K562 (cell line): ENCODE results near the gene ECSCR.

Source experiments
- ASH1L ChIP-seq: fragments of 450-650 bp; IDR thresholded peaks from 2 replicates; pipeline ENCODE4 v1.6.1; 2018; ENCODE audit warnings: borderline replicate concordance, mild to moderate bottlenecking, low read depth; ENCODE audit not compliant: partially characterized antibody
- CHD1 ChIP-seq: fragments of 200-600 bp; sonication (generic); IDR thresholded peaks from one replicate; pipeline ENCODE4 v1.6.1; 2012; ENCODE audit warnings: mild to moderate bottlenecking, moderate library complexity, low read length, inconsistent platforms
- CTCF ChIP-seq, 3 experiments: IDR thresholded peaks in 2 of 3; conservative IDR thresholded peaks in 1 of 3; 2 replicates each; pipeline ENCODE4 v1.5.1; 2011 to 2012; ENCODE audit warnings: low read length in 3 of 3, mild to moderate bottlenecking in 3 of 3, control low read depth in 2 of 3, improper control_type of control experiment in 1 of 3, inconsistent platforms in 1 of 3, low read depth in 1 of 3, mixed read lengths in 1 of 3, moderate library complexity in 1 of 3; ENCODE audit not compliant: insufficient read depth in 2 of 3
- HMGXB4 ChIP-seq: sonication (generic); formaldehyde crosslinking; IDR thresholded peaks from 2 replicates; pipeline ENCODE4 v1.8.1; 2023; ENCODE audit warnings: mild to moderate bottlenecking, missing genetic modification reagents
- IRF9 ChIP-seq: fragments of 450-650 bp; IDR thresholded peaks from 2 replicates; pipeline ENCODE4 v1.6.1; 2016; ENCODE audit warnings: missing biosample characterization, missing genetic modification characterization
- JUN ChIP-seq, 2 experiments: sonication (generic) in 1 of 2; formaldehyde crosslinking in 1 of 2; IDR thresholded peaks; 2 replicates each; pipeline versions ENCODE4 v1.6.1 to v1.8.0; 2012 to 2022; ENCODE audit warnings: borderline replicate concordance in 2 of 2, mild to moderate bottlenecking in 2 of 2, improper control_type of control experiment in 1 of 2, low read depth in 1 of 2, low read length in 1 of 2, missing genetic modification reagents in 1 of 2
- RCOR1 ChIP-seq, 2 experiments: IDR thresholded peaks; 2 replicates each; pipeline ENCODE4 v1.6.1; 2012; ENCODE audit warnings: low read depth in 2 of 2, low read length in 2 of 2, borderline replicate concordance in 1 of 2, improper control_type of control experiment in 1 of 2
- SPI1 ChIP-seq: IDR thresholded peaks from 2 replicates; pipeline ENCODE4 v1.6.1; 2011; ENCODE audit warnings: low read depth, low read length, control low read depth, borderline replicate concordance
- ZNF146 ChIP-seq: IDR thresholded peaks from one replicate; pipeline ENCODE4 v1.6.1; 2018; ENCODE audit warnings: missing compliant biosample characterization; ENCODE audit not compliant: unreplicated experiment
- TF ChIP-seq, protein P1 (sequence below): fragments of 250-450 bp; sonication (Bioruptor Pico); IDR thresholded peaks from 2 replicates; pipeline ENCODE4 v1.8.0; 2021; ENCODE audit warnings: borderline replicate concordance, mild to moderate bottlenecking, moderate library complexity; ENCODE audit not compliant: poor library complexity, severe bottlenecking
- TF ChIP-seq, protein P2 (sequence below): sonication (generic); formaldehyde crosslinking; IDR thresholded peaks from 2 replicates; pipeline ENCODE4 v1.8.1; 2023; ENCODE audit warnings: mild to moderate bottlenecking, missing genetic modification reagents
- TF ChIP-seq, protein P3 (sequence below): fragments of 450-650 bp; formaldehyde crosslinking; IDR thresholded peaks from 2 replicates; pipeline ENCODE4 v1.4.0; 2020; ENCODE audit warnings: mild to moderate bottlenecking, mixed read lengths
- TF ChIP-seq, protein P4 (sequence below): sonication (generic); formaldehyde crosslinking; IDR thresholded peaks from 2 replicates; pipeline ENCODE4 v1.8.1; 2023; ENCODE audit warnings: mild to moderate bottlenecking, missing genetic modification reagents

- TF ChIP-seq, protein P1, sequence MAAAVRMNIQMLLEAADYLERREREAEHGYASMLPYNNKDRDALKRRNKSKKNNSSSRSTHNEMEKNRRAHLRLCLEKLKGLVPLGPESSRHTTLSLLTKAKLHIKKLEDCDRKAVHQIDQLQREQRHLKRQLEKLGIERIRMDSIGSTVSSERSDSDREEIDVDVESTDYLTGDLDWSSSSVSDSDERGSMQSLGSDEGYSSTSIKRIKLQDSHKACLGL (CRISPR knock-in tag) = no peak
- TF ChIP-seq, protein P2, sequence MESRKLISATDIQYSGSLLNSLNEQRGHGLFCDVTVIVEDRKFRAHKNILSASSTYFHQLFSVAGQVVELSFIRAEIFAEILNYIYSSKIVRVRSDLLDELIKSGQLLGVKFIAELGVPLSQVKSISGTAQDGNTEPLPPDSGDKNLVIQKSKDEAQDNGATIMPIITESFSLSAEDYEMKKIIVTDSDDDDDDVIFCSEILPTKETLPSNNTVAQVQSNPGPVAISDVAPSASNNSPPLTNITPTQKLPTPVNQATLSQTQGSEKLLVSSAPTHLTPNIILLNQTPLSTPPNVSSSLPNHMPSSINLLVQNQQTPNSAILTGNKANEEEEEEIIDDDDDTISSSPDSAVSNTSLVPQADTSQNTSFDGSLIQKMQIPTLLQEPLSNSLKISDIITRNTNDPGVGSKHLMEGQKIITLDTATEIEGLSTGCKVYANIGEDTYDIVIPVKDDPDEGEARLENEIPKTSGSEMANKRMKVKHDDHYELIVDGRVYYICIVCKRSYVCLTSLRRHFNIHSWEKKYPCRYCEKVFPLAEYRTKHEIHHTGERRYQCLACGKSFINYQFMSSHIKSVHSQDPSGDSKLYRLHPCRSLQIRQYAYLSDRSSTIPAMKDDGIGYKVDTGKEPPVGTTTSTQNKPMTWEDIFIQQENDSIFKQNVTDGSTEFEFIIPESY = no peak
- TF ChIP-seq, protein P3, sequence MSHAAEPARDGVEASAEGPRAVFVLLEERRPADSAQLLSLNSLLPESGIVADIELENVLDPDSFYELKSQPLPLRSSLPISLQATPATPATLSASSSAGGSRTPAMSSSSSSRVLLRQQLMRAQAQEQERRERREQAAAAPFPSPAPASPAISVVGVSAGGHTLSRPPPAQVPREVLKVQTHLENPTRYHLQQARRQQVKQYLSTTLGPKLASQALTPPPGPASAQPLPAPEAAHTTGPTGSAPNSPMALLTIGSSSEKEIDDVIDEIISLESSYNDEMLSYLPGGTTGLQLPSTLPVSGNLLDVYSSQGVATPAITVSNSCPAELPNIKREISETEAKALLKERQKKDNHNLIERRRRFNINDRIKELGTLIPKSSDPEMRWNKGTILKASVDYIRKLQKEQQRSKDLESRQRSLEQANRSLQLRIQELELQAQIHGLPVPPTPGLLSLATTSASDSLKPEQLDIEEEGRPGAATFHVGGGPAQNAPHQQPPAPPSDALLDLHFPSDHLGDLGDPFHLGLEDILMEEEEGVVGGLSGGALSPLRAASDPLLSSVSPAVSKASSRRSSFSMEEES = no peak
- TF ChIP-seq ZNF146 (CRISPR knock-in tag) = no peak
- TF ChIP-seq CTCF (IDR thresholded peaks at IDR 0.05 in 2 of 3, conservative IDR thresholded peaks at IDR 0.05 in 1 of 3; ENCODE audit: insufficient read depth in 2 of 3, low read depth in 1 of 3, low read length in 3 of 3) = no peak
- no peak for TF ChIP-seq SPI1
- TF ChIP-seq, protein P4, sequence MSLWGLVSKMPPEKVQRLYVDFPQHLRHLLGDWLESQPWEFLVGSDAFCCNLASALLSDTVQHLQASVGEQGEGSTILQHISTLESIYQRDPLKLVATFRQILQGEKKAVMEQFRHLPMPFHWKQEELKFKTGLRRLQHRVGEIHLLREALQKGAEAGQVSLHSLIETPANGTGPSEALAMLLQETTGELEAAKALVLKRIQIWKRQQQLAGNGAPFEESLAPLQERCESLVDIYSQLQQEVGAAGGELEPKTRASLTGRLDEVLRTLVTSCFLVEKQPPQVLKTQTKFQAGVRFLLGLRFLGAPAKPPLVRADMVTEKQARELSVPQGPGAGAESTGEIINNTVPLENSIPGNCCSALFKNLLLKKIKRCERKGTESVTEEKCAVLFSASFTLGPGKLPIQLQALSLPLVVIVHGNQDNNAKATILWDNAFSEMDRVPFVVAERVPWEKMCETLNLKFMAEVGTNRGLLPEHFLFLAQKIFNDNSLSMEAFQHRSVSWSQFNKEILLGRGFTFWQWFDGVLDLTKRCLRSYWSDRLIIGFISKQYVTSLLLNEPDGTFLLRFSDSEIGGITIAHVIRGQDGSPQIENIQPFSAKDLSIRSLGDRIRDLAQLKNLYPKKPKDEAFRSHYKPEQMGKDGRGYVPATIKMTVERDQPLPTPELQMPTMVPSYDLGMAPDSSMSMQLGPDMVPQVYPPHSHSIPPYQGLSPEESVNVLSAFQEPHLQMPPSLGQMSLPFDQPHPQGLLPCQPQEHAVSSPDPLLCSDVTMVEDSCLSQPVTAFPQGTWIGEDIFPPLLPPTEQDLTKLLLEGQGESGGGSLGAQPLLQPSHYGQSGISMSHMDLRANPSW (CRISPR knock-in tag) = no peak
- TF ChIP-seq RCOR1 (IDR thresholded peaks at IDR 0.05; ENCODE audit: borderline replicate concordance in 1 of 2, low read depth in 2 of 2, low read length in 2 of 2) = no peak
- no peak for TF ChIP-seq CHD1
- TF ChIP-seq IRF9 = no peak
- TF ChIP-seq HMGXB4 (CRISPR knock-in tag) = no peak
- TF ChIP-seq ASH1L = no peak
- TF ChIP-seq JUN (IDR thresholded peaks at IDR 0.05; ENCODE audit: borderline replicate concordance, low read depth, low read length) = no peak
- TF ChIP-seq JUN (CRISPR knock-in tag; IDR thresholded peaks at IDR 0.05; ENCODE audit: borderline replicate concordance) = no peak
Observed at GRCh38 chr5:139494256-139494655, 31.7 kb upstream of the ECSCR start.
